ENCODE data around the gene RGS12. TPM values are rescaled to one million over a fixed set of nuclear protein-coding genes. Genes with fewer than 3 reads are reported as not detected.

RGS12 gene
- total RNA-seq, 1 donor: 15.1 TPM

DNA sequence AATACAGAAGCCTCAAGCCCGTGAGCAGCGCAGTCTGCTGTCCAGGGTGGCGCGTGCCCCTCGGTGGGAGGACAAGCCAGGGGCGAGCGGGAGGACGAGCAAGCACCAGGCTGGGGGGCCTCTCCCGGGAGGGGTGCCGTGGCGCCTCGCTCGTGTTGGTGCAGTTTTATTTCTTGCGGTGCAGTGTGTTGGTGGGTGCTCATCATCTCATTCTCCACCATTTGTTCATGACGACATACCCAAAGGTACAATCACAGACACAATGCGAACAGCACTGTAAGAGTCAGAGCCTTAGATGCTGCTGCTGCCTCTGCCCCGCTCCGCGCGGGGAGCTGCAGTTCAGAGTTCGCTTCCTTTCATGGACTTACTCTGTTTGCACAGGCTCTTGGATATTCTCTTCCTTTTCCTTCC lies 30.3 kb downstream of the RGS12 start:
- H3K4me3 ChIP-seq (ENCODE audit: low read depth, low read length): no peak overlapping the region
- TF ChIP-seq, protein P1, sequence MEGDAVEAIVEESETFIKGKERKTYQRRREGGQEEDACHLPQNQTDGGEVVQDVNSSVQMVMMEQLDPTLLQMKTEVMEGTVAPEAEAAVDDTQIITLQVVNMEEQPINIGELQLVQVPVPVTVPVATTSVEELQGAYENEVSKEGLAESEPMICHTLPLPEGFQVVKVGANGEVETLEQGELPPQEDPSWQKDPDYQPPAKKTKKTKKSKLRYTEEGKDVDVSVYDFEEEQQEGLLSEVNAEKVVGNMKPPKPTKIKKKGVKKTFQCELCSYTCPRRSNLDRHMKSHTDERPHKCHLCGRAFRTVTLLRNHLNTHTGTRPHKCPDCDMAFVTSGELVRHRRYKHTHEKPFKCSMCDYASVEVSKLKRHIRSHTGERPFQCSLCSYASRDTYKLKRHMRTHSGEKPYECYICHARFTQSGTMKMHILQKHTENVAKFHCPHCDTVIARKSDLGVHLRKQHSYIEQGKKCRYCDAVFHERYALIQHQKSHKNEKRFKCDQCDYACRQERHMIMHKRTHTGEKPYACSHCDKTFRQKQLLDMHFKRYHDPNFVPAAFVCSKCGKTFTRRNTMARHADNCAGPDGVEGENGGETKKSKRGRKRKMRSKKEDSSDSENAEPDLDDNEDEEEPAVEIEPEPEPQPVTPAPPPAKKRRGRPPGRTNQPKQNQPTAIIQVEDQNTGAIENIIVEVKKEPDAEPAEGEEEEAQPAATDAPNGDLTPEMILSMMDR (IDR thresholded peaks at IDR 0.05; ENCODE audit: insufficient read depth, low read length): no peak
- no peak for DNase-seq (ENCODE audit: low read depth)

DNA sequence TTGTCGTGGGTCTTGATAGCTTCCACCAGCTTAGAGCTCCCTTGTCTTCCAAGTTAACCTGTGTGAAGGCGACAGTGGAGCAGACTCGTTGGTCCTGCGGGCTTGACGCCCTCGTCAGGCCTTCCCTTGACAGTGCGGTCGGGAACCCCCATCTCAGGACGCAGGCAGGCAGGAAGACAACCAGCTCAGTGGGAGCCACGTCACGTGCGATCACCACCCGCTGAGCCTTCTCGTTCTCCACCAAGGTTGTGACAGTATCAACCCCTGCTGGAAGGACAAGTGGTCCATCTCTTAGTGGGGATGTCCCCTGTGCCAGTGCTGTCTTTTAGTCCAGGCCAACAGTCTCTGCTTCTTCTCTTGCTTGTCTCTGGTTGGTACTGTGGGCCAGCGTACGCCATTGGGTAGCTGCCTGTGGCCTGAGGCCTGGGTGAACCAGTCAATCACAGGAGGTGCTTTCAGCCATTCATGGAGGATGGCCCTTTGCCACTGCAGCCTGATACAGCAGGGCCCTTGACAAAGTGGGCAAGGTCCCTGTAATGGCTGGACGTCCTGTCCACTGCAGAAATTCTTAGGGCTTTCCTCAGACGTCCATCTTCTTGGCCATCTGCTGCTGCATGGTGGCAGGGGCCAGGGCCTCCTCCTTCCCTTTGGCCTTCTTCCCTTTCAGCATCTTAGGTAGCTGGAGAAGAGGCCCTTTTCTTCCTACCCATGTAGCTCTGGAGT lies 31.4 kb downstream of the RGS12 start:
- TF ChIP-seq, protein P1 (IDR thresholded peaks at IDR 0.05; ENCODE audit: insufficient read depth, low read length): no peak
- no peak overlapping the region for H3K4me3 ChIP-seq (ENCODE audit: low read depth, low read length)
- DNase-seq (ENCODE audit: low read depth): no peak

DNA sequence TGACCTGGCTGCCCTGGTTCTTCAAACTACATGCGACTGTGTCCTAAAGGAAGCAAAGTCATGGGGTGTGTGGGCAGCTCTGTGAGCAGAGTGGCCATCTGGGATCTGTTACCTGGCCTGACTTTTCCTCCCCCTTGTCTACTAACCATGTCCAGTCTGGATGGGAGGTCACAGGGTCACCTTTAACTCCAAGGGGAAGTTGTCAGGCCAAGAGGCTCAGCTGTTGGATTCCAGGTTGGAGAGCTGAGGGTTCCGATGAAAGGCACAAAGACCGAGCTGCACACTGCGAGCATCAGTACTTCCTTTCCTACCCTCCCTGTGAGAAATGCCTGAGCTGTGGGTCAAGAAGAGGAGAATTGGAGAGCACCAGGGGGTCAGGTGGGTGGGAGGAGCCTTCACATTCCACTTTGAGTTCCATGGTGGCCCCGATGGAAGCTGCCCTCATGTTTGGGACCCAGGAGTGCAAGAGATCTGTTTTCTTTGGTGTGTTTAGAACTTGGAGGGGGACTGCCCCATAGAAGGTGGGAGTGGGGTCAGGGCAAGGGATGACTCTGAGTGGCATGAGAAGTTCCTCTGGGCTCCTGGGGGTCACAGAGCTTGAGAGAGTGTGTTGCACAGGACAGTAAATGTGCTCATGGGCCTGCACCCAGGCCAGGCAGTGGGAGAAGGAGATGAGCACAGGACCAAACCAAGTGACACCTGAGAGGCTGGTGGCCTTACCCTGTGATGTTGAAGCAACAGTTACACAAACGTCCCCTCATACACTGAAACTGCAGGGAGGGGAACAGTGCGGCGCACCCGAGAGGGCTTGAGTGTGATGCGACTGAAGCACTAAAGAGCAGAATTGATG lies 36.2 kb downstream of the RGS12 start:
- TF ChIP-seq, protein P1 (IDR thresholded peaks at IDR 0.05; ENCODE audit: insufficient read depth, low read length): no peak
- no peak overlapping the region for H3K4me3 ChIP-seq (ENCODE audit: low read depth, low read length)
- no peak for DNase-seq (ENCODE audit: low read depth)

DNA sequence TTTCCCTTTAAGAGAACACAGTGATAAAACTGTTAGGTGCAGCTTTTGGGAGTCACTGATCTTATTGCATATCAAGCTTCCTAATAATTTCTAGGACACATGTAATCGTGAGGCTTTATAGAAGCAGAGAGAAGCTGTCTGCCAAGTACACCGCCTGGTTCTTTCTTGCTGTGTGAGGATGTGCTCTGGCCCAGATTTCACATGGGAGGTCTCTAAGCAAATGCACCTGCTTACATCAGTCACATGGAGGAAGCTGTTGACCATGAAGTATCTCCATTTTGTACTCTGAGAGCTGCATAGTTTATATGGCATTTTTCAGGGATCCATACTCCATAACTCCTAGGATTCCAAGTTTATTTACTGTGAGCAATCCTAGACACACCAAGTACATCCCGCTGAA lies 37.1 kb downstream of the RGS12 start:
- no peak for DNase-seq (ENCODE audit: low read depth)
- H3K4me3 ChIP-seq (ENCODE audit: low read depth, low read length): no peak overlapping the region
- TF ChIP-seq, protein P1 (IDR thresholded peaks at IDR 0.05; ENCODE audit: insufficient read depth, low read length): no peak

DNA sequence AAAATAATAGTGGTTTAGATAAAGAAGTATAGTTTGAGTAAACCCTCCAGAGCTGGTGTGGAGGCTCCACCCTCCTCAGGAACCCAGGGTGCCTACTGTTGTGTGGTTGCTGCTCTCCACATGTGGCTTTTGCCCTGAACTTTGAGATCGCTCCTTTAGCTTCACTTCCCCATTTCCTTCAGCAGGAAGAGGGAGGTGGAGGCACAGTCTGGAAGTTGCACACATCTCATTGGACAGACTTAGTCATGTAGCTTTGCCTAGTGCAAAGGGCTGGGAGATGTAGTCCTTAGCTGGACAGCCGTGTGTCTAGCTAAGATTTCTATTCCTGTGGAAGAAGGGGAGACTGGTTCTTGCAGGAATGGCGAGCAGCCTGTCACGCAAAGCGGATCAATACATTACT lies 37.9 kb downstream of the RGS12 start:
- H3K4me3 ChIP-seq (ENCODE audit: low read depth, low read length): no peak overlapping the region
- TF ChIP-seq, protein P1 (IDR thresholded peaks at IDR 0.05; ENCODE audit: insufficient read depth, low read length): no peak
- DNase-seq (ENCODE audit: low read depth): no peak

DNA sequence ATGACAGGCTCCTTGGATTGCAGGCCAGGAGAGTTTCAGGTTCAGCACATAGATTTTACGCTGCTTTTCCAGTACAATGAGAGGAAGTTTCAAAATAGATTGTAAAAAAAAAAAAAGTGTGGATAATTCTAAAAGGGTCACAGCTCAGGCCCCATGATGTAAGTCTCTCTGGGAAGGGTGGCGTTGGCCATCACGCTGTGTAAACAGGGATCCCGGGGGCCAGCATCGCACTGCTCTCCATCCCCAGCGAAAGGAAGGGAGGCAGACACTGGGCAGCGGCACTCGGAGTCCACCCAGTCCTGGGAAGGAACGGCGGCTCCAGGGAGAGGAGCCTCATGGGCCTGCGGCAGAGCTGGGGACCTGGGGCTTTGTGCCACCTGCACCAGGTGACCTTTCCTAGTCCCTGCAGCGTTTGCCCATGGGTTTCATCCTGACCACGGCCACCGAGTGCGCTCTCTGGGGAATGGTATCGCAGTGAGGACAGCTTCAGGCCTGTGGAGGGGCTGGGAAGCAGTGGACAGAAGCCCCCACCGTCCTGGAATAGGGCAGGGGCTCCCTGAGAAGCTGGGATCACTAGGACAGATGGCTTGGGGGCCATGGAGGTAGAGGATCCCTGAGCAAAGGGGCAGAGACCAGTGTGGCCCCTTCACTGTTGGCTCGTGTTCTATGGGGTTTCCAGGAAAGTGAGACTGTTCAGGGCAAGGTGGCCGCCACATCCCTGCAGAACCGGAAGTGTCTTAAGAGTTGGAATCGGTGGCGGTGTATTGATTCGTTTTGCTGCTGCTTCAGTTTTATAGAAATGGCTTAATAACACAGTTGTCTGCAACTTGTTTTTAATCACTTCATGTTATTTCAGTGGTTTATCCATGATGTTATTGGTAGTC lies 38.9 kb downstream of the RGS12 start:
- DNase-seq (ENCODE audit: low read depth): no peak
- TF ChIP-seq, protein P1 (IDR thresholded peaks at IDR 0.05; ENCODE audit: insufficient read depth, low read length): no peak
- no peak overlapping the region for H3K4me3 ChIP-seq (ENCODE audit: low read depth, low read length)
